ENCODE measurements around the gene ZNF468. TPM values are rescaled to one million over a fixed set of nuclear protein-coding genes. Genes with fewer than 3 reads are reported as not detected.
"Not testable (repeated sequence)": the region's sequence is repeated elsewhere in the genome, so short reads cannot be mapped to it uniquely, and the experiment has no call there.

ZNF468 gene
- 12.0 and 14.7 TPM in 2 replicates for total RNA-seq

- peak; percentile 73 for DNase-seq (ENCODE audit: low spot score)
- H3K27ac Mint-ChIP-seq: peak within 1 kb of the TSS; percentile 87
- H3K4me3 Mint-ChIP-seq (ENCODE audit: low read depth): peak within 1 kb of the TSS; percentile 87
- peaks cover 33% of the 10 kb centered on the region for H3K9me3 Mint-ChIP-seq
- peaks cover 38% of the 10 kb centered on the region for H3K36me3 Mint-ChIP-seq (ENCODE audit: low read depth)
- intact Hi-C loops (cut with micrococcal nuclease): loop anchor here (1.0 to 10.0 kb wide), 2 partner anchors 40 to 107 kb away; partner anchors contain the start of genes ZNF320 and ZNF816
- H3K27me3 Mint-ChIP-seq (ENCODE audit: low read depth); H3K4me1 Mint-ChIP-seq (ENCODE audit: low read depth): not testable (repeated sequence)
Observed at GRCh38 chr19:52857378-52858191, at the start of gene ZNF468. Gene ZNF468, minus strand, starts transcription at chr19:52857619. Its CDS starts 3,347 bp downstream, at chr19:52854272.

GRCh38 chr19:52904052-52904780 lies 46.8 kb upstream of the ZNF468 start:
- not testable (repeated sequence) for H3K4me1 Mint-ChIP-seq (ENCODE audit: low read depth)

GRCh38 chr19:52901842-52902241 lies 44.4 kb upstream of the ZNF468 start:
- DNase-seq (ENCODE audit: low spot score): no peak
- Mint-ChIP-seq H3K4me3 (ENCODE audit: low read depth) (no peak overlapping the region), H3K4me1 (ENCODE audit: low read depth) (no peaks in the 10 kb centered on the region), H3K9me3 (peaks cover 45% of the 10 kb centered on the region), H3K27ac (no peak overlapping the region), H3K36me3 (ENCODE audit: low read depth) (peaks cover 43% of the 10 kb centered on the region), H3K27me3 (ENCODE audit: low read depth) (no peaks in the 10 kb centered on the region)
- intact Hi-C loops (cut with micrococcal nuclease): no loop called here

More at GRCh38 chr19:52904052-52904780, 46.8 kb upstream of the ZNF468 start:
- H3K27me3 Mint-ChIP-seq (ENCODE audit: low read depth); DNase-seq (ENCODE audit: low spot score); H3K27ac Mint-ChIP-seq; intact Hi-C loops (cut with micrococcal nuclease); H3K4me3 Mint-ChIP-seq (ENCODE audit: low read depth): not testable (repeated sequence)
- peaks cover 53% of the 10 kb centered on the region for H3K9me3 Mint-ChIP-seq
- H3K36me3 Mint-ChIP-seq (ENCODE audit: low read depth): peaks cover 52% of the 10 kb centered on the region

GRCh38 chr19:52898596-52898995 lies 41.2 kb upstream of the ZNF468 start:
- H3K4me1 Mint-ChIP-seq (ENCODE audit: low read depth); H3K27ac Mint-ChIP-seq; intact Hi-C loops (cut with micrococcal nuclease): not testable (repeated sequence)

GRCh38 chr19:52898101-52898500 lies 40.7 kb upstream of the ZNF468 start:
- DNase-seq (ENCODE audit: low spot score): no peak
- Mint-ChIP-seq H3K36me3 (ENCODE audit: low read depth) (peaks cover 38% of the 10 kb centered on the region), H3K4me3 (ENCODE audit: low read depth) (peak overlapping the region; percentile 89), H3K27me3 (ENCODE audit: low read depth) (no peaks in the 10 kb centered on the region), H3K9me3 (peaks cover 31% of the 10 kb centered on the region), H3K27ac (no peak overlapping the region), H3K4me1 (ENCODE audit: low read depth) (no peaks in the 10 kb centered on the region)
- intact Hi-C loops (cut with micrococcal nuclease): no loop called here

More at GRCh38 chr19:52898596-52898995, 41.2 kb upstream of the ZNF468 start:
- H3K27me3 Mint-ChIP-seq (ENCODE audit: low read depth); H3K4me3 Mint-ChIP-seq (ENCODE audit: low read depth); DNase-seq (ENCODE audit: low spot score): not testable (repeated sequence)
- Mint-ChIP-seq H3K9me3 (peaks cover 35% of the 10 kb centered on the region), H3K36me3 (ENCODE audit: low read depth) (peaks cover 39% of the 10 kb centered on the region)

GRCh38 chr19:52897138-52897935 lies 39.9 kb upstream of the ZNF468 start, which contains the start of gene ZNF320:
Gene ZNF320, minus strand, starts transcription at chr19:52897635. Its CDS starts 7,380 bp downstream, at chr19:52890255.
- peak; percentile 89 for DNase-seq (ENCODE audit: low spot score)
- Mint-ChIP-seq H3K4me3 (ENCODE audit: low read depth) (peak within 1 kb of the TSS; percentile 89), H3K27ac (peak within 1 kb of the TSS; percentile 90), H3K9me3 (peaks cover 38% of the 10 kb centered on the region), H3K4me1 (ENCODE audit: low read depth) (no peaks in the 10 kb centered on the region), H3K27me3 (ENCODE audit: low read depth) (no peaks in the 10 kb centered on the region), H3K36me3 (ENCODE audit: low read depth) (peaks cover 45% of the 10 kb centered on the region)
- intact Hi-C loops (cut with micrococcal nuclease): loop anchor here (1.0 to 2.0 kb wide), 3 partner anchors 25 to 45 kb away; partner anchors contain the start of gene ZNF888

GRCh38 chr19:52896431-52897137 lies 39.2 kb upstream of the ZNF468 start:
- no peaks in the 10 kb centered on the region for H3K27me3 Mint-ChIP-seq (ENCODE audit: low read depth)
- DNase-seq (ENCODE audit: low spot score): no peak
- H3K27ac Mint-ChIP-seq: peak overlapping the region; percentile 90
- peaks cover 51% of the 10 kb centered on the region for H3K36me3 Mint-ChIP-seq (ENCODE audit: low read depth)
- peak overlapping the region; percentile 89 for H3K4me3 Mint-ChIP-seq (ENCODE audit: low read depth)
- H3K9me3 Mint-ChIP-seq: peaks cover 33% of the 10 kb centered on the region
- no peaks in the 10 kb centered on the region for H3K4me1 Mint-ChIP-seq (ENCODE audit: low read depth)
- intact Hi-C loops (cut with micrococcal nuclease): loop anchor here (1.0 to 2.0 kb wide), 3 partner anchors 26 to 46 kb away; partner anchors contain the start of gene ZNF888

- Mint-ChIP-seq H3K27ac (no peak overlapping the region), H3K4me3 (ENCODE audit: low read depth) (no peak overlapping the region), H3K27me3 (ENCODE audit: low read depth) (no peaks in the 10 kb centered on the region), H3K4me1 (ENCODE audit: low read depth) (no peaks in the 10 kb centered on the region), H3K36me3 (ENCODE audit: low read depth) (peaks cover 85% of the 10 kb centered on the region), H3K9me3 (peaks cover 50% of the 10 kb centered on the region)
- intact Hi-C loops (cut with micrococcal nuclease): no loop called here
- no peak for DNase-seq (ENCODE audit: low spot score)
Observed at GRCh38 chr19:52891336-52891735, 33.9 kb upstream of the ZNF468 start.

GRCh38 chr19:52889931-52890330 lies 32.5 kb upstream of the ZNF468 start:
- Mint-ChIP-seq H3K9me3 (peaks cover 51% of the 10 kb centered on the region), H3K4me3 (ENCODE audit: low read depth) (no peak overlapping the region), H3K27me3 (ENCODE audit: low read depth) (no peaks in the 10 kb centered on the region), H3K36me3 (ENCODE audit: low read depth) (peaks cover 84% of the 10 kb centered on the region), H3K4me1 (ENCODE audit: low read depth) (no peaks in the 10 kb centered on the region), H3K27ac (no peak overlapping the region)
- no peak for DNase-seq (ENCODE audit: low spot score)
- intact Hi-C loops (cut with micrococcal nuclease): loop anchor here (2.0 kb wide), 1 partner anchor 25 kb away; no protein-coding TSS in a partner anchor

GRCh38 chr19:52889076-52889475 lies 31.7 kb upstream of the ZNF468 start:
- Mint-ChIP-seq H3K27me3 (ENCODE audit: low read depth) (no peaks in the 10 kb centered on the region), H3K36me3 (ENCODE audit: low read depth) (peaks cover 84% of the 10 kb centered on the region), H3K4me1 (ENCODE audit: low read depth) (no peaks in the 10 kb centered on the region), H3K9me3 (peaks cover 54% of the 10 kb centered on the region), H3K4me3 (ENCODE audit: low read depth) (no peak overlapping the region), H3K27ac (no peak overlapping the region)
- DNase-seq (ENCODE audit: low spot score): no peak
- intact Hi-C loops (cut with micrococcal nuclease): loop anchor here (2.0 kb wide), 1 partner anchor 26 kb away; no protein-coding TSS in a partner anchor

- no peak for DNase-seq (ENCODE audit: low spot score)
- Mint-ChIP-seq H3K4me1 (ENCODE audit: low read depth) (no peaks in the 10 kb centered on the region), H3K27ac (no peak overlapping the region), H3K27me3 (ENCODE audit: low read depth) (no peaks in the 10 kb centered on the region), H3K36me3 (ENCODE audit: low read depth) (peaks cover 76% of the 10 kb centered on the region), H3K9me3 (peaks cover 74% of the 10 kb centered on the region), H3K4me3 (ENCODE audit: low read depth) (no peak overlapping the region)
- intact Hi-C loops (cut with micrococcal nuclease): no loop called here
Observed at GRCh38 chr19:52880895-52881389, 23.5 kb upstream of the ZNF468 start.

Data from activated T-helper 2 cell treated with anti-CD3 and anti-CD28 coated beads, Interferon-gamma antibody, Interleukin-2, Interleukin-4, amounts not matched to agents 10 μg/mL and 5 μg/mL and 100 μg/mL, durations not matched to agents 14 hours and 24 hours and 36 hours (primary cell).